Breast epithelium (tissue), 3 donors: ENCODE measurements around the gene SURF4.

ENCODE experiments used
- POLR2A ChIP-seq: fragments of 450-650 bp; IDR thresholded peaks from one replicate; pipeline ENCODE4 v1.6.1; 2016; ENCODE audit warnings: antibody characterized with exemption, mild to moderate bottlenecking, moderate library complexity
- POLR2AphosphoS5 ChIP-seq, 3 donors: sonication (generic); formaldehyde crosslinking; IDR thresholded peaks; one replicate each; pipeline ENCODE4 v1.6.1; 2017; ENCODE audit warnings: antibody characterized with exemption in 3 of 3

DNA sequence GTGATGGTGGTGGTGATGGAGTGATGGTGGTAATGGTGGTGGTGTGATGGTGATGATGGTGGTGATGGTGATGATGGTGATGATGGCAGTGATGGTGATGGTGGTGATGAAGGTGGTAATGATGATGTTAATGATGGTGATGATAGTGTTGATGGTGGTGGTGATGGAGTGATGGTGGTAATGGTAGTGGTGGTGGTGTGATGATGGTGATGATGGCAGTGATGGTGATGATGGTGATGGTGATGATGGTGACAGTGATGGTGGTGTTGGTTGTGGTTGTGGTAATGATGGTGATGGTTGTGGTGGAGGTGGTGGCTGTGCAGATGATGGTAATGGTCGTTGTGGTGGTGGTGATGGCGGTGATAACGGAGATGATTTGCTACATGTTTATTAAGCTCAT lies 7.6 kb upstream of the SURF4 start:
- TF ChIP-seq POLR2AphosphoS5 (IDR thresholded peaks at IDR 0.05), result no peak
- no peak for TF ChIP-seq POLR2A
